Pons (tissue), 1 donor: ENCODE data around the gene WDR31.
"Not testable (repeated sequence)": the region's sequence is repeated elsewhere in the genome, so short reads cannot be mapped to it uniquely, and the experiment has no call there.

Experiments
- DNase-seq: peaks from one replicate; pipeline ENCODE4 v3.0.0-alpha.2; 2016; ENCODE audit warnings: low spot score

Gene WDR31

GRCh38 chr9:113368348-113368981, 28.4 kb upstream of the WDR31 start:
- DNase-seq: no peak

DNA sequence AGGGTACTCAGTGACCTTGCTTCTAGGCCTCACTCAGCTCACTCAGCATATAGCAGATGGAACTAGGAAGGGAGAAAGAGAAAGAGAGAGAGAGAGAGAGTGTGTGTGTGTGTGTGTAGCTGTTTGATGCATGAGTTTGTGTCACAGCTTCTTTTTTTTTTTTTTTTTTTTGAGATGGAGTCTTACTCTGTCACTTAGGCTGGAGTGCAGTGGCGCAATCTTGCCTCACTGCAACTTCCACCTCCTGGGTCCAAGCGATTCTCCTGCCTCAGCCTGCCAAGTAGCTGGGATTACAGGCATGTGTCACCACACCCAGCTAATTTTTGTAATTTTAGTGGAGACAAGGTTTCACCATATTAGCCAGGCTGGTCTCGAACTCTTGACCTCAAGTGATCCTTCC, 25.6 kb upstream of the WDR31 start:
- DNase-seq: not testable (repeated sequence)

DNA sequence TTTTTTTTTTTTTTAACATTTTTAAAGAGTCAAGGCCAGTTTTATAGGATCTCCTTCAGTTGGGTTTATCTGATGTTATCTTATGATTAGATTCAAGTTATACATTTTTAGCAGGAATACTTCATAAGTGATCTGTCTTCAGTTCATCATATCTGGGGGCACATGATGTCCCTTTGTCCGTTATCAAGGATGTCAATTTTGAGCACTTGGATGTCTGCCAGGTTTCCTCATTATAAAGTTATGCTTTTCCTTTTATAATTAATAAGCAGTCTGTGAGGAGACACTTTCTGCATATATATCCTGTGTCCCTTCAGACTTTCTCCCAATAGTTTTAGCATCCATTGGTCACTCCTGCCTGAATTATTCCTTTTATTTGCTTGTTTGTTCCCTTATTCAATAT, 24.9 kb upstream of the WDR31 start:
- DNase-seq: no peak

GRCh38 chr9:113363336-113363735, 23.3 kb upstream of the WDR31 start:
- DNase-seq: no peak

DNA sequence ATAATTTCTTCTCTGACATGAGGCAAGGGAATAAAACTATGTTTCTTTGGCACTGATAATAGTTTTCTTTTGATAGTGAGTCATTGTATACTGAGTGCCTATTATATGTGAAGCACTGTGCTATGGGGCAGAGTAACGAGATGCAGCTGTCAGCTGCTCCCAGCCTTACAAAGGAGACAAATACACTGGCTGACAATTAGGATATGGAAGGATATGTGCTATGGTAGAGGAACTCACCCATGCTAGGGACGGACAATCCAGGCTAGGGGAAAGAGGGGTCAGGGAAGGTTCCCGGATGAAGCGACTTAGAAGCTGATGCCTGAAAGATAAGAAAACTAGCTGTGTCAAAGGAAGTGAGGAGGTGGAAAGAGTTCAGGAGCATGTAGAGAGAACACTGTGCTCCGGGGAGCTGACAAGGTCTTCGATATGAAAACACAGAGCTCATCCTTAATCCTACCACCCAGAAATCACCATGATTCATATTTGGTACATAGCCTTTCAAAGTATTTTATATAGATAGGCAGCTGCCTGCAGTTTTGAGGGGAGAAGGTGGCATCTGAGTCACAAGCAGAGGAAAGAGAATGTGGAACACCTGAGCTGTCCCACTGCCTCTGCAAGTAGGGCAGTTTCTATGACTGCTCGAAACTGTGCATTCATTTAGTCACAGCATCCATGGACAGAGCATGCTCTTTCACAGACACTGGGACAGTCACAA, 21.4 kb upstream of the WDR31 start:
- DNase-seq: no peak

DNA sequence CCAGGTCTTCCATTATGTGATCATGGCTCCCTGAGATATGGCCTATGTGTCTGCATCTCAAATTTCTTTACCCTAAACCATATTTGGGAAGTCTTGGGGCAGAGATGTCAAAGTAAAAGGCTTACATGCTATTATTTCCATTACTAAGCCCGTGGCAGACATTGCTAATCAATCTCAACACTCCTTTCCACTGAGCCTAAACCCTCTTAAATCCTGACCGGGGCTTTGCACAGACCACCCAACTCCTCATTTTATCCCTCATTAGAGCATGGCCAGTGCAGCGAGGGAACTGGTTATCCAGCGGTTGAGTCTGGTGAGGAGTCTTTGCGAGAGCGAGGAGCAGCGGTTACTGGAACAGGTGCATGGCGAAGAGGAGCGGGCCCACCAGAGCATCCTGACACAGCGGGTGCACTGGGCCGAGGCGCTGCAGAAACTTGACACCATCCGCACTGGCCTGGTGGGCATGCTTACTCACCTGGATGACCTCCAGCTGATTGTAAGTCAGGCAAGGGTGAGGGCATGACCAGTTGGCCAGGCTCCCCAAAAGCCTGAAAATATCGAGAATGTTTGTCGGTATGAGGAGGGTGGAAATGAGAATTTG, 20.3 kb upstream of the WDR31 start:
- no peak for DNase-seq

DNA sequence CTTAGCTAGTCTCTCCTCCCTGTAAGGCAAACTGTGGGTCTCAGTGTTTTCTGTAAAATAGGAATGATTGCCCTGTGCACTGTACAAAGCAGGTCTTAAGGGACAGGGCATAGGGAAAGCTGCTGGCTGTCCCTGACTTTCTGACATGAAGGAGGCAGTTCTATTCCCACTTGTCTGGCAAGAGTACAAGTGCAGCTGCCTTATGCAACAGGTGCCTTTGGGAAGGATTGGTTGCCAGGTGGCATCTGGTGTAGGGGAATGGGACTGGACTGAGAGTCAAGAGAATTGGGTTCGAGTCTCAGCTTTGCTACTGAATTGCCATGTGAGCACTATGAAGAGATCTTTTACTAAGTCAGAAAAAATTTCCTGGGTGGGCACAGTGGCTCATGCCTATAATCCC, 19.3 kb upstream of the WDR31 start:
- DNase-seq: no peak

GRCh38 chr9:113356686-113357292, 16.7 kb upstream of the WDR31 start:
- DNase-seq: no peak

GRCh38 chr9:113355040-113355596, 15.0 kb upstream of the WDR31 start:
- DNase-seq: no peak

DNA sequence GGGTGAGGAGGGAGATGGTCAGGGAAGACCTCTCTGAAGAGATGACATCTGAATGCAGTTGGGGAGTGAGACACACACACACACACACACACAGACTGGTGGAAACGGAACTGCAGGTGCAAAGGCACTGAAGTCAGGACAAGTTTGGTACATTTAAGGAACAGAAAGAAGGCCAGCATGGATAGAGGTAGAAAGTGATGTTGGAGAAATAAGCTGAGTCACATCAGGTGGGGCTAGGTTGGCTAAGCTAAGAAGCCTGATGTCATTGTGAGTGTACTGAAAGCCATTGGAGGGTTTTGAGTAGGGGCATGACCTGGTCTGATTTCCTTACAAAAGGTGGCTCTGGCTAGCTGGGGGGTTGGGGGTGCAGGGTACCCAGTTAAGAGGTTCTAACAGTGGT, 12.3 kb upstream of the WDR31 start:
- DNase-seq: no peak

DNA sequence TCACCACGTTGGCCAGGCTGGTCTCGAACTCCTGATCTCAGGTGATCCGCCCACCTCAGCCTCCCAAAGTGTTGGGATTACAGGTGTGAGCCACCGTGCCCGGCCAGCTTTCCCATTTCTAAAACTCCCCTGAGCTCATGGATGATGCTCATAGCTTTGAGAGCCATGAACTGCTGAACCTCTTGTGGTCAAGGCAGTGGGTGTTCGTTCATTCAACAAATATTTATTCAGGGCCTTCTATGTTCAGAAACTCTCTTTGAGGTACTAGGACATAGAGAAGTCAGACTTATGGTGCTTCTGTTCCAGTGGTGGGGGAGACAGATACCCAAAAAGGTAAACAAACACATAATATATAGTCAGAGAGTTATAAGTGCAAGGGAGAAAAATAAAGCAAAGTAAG, 11.9 kb upstream of the WDR31 start:
- DNase-seq: no peak

GRCh38 chr9:113350937-113351336, 10.9 kb upstream of the WDR31 start:
- DNase-seq: no peak

GRCh38 chr9:113350107-113350661, 10.1 kb upstream of the WDR31 start:
- DNase-seq: no peak

- no peak for DNase-seq
Measured at GRCh38 chr9:113349445-113350094, 9.5 kb upstream of the WDR31 start, which contains the start of gene BSPRY. TSS of gene BSPRY (plus strand) at chr9:113349541. CDS start at chr9:113349580, 39 bp downstream.

DNA sequence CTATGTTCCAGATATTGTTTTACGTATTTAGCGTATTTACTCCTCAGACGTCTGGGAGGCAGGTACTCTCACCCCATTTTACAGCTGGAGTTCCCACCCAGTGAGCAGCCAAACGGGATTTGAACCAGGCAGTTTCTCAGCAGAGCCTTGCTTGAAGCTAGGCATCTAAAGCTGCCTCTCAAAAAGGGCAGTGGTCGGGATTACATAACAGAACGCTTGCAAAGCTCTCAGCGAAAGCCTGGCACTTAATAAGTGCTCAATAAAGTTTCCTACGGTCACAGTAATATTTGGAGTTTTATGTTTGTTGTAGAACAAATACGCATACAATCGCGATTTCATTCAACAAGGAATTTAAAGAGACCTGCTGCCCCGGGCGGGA, 9.0 kb upstream of the WDR31 start:
- no peak for DNase-seq

GRCh38 chr9:113348437-113348836, 8.4 kb upstream of the WDR31 start:
- DNase-seq: no peak

DNA sequence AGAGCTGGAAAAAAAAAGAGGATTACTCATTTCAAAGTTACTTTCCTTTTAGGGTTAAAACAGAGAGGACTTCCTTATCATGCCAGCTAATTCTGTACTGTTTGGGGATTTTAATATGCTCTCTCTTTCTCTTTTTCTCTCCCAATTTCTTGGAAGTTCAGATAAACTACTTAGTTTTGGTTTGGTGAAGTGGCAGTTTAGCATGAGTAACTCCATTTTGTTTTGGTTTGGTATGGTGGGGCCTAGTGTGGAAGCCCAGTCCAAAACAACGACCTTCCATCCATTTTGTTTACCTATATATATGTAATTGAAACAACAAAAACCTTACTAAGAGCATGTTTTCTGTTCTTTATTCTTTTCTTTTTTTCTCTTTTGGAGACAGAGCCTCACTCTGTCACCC, 5.6 kb upstream of the WDR31 start:
- no peak for DNase-seq

GRCh38 chr9:113345190-113345589, 5.1 kb upstream of the WDR31 start:
- DNase-seq: peak; percentile 84

DNA sequence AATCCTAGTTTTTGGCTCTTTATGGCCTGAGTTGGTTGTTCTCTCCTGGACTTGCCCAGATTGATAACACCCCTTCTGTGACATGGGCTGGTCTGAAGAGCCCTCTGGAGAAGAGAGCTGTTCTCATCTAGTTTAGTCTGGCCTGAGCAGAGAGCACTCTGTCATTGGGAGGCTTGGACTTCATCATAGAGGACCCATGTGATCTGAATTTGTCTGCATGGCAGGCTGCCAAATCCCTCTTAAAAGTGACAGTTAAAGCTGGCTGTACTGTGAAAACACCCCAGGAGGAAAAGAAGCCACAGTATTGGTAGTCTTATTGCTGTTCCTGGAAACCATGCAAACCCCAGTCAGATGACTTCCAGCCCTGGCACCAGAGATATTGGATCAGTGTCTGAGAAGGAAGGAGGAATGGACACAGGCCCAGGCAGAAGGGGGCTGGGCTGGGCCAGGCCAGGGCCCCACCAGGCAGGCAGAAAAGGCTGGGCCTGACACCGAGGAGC, 3.7 kb upstream of the WDR31 start:
- peak; percentile 97 for DNase-seq

DNA sequence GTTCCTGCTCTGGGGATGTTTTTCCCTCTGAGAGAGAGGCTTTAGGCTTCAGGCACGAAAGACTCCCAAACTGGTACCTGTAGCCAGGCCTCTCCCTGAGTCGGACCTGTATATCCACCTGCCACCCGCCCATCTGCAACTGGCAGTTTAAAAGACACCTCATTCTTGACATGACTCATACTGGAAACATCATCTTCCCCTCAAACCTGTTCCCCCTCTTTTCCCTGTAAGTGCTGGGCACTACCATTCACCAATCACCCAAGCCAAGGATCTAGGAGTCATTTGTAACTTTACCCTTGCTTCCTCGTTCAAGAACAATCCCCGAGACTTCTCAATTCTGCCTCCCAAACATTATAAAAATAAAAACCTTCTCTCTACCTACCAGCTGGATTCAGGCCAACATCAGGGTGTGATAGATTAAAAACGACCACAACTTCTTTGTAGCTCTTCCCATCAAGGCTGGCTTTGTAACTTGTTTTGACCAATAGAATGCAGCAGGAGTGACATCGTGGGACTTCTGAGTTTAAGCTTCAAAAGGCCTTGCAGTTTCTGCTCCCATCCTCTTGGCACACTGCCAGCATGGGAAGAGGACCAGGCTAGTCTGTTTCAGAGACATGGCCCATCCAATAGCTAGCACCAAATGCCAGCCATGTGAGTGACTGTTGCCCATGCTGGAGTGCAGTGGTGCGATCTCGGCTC, 1.8 kb upstream of the WDR31 start:
- DNase-seq: no peak

DNA sequence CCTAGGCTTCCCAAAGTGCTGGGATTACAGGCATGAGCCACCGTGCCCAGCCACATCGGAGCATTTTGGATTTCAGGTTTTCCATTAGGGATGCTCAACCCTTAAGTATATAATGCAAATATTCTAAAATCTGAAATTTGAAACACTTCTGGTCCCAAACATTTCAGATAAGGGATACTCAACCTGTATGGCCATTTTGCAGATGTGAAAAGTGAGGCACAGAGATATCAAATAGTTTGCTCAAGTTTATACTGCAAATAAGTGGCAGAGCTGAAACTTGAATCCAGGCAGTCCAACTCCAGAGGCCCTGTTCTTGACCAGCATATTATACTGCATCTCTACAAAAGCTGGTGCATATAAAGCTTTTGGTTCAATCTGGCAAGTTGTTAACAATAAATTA, 2.4 kb downstream of the WDR31 start:
- DNase-seq: no peak
